HL-60 (cell line): ENCODE data around the gene LRMDA.

Source experiments
- DNase-seq, 2 experiments: peaks; one replicate each; pipeline ENCODE4 v3.0.0-alpha.2; 2010 to 2020; ENCODE audit warnings: low read depth in 1 of 2, low spot score in 1 of 2
- H3K27ac ChIP-seq: fragments of 250-450 bp; sonication (Bioruptor Pico); replicated peaks from 2 replicates; pipeline ENCODE4 v1.5.1; 2020; ENCODE audit warnings: mild to moderate bottlenecking, moderate library complexity
- H3K27me3 ChIP-seq: fragments of 250-450 bp; sonication (Bioruptor Pico); 2 replicates; pipeline ENCODE4 v1.5.1; 2021; ENCODE audit warnings: mild to moderate bottlenecking, moderate library complexity; ENCODE audit not compliant: insufficient read depth, poor library complexity, severe bottlenecking
- H3K4me3 ChIP-seq: replicated peaks from 2 replicates; pipeline ENCODE4 v1.5.1; 2011; ENCODE audit warnings: mild to moderate bottlenecking, control low read depth, low read length; ENCODE audit not compliant: insufficient read depth
- CTCF ChIP-seq: IDR thresholded peaks from one replicate; pipeline ENCODE4 v1.5.1; 2011; ENCODE audit warnings: low read length, control low read depth, inconsistent platforms; ENCODE audit not compliant: insufficient read depth
- GABPA ChIP-seq: IDR thresholded peaks from 2 replicates; pipeline ENCODE4 v1.6.1; 2012; ENCODE audit warnings: low read depth
- POLR2AphosphoS5 ChIP-seq: IDR thresholded peaks from 2 replicates; pipeline ENCODE4 v1.6.1; 2012; ENCODE audit warnings: low read depth
- REST ChIP-seq: IDR thresholded peaks from 2 replicates; pipeline ENCODE4 v1.6.1; 2012; ENCODE audit warnings: low read depth; ENCODE audit not compliant: insufficient replicate concordance
- SPI1 ChIP-seq: IDR thresholded peaks from 2 replicates; pipeline ENCODE4 v1.6.1; 2012; ENCODE audit warnings: low read depth, mild to moderate bottlenecking, borderline replicate concordance

Gene LRMDA

GRCh38 chr10:75492173-75492925 lies 60.9 kb downstream of the LRMDA start:
- peak in 1 of 2 experiments; percentile 30 for DNase-seq

GRCh38 chr10:75493464-75493863 lies 62.0 kb downstream of the LRMDA start:
- H3K27me3 ChIP-seq = no peaks in the 10 kb centered on the region
- no peak overlapping the region for H3K27ac ChIP-seq
- no peak for DNase-seq
- H3K4me3 ChIP-seq = no peak overlapping the region
- no peak for TF ChIP-seq CTCF
- no peak for TF ChIP-seq GABPA
- TF ChIP-seq POLR2AphosphoS5 = no peak
- TF ChIP-seq REST = no peak
- TF ChIP-seq SPI1 = no peak

More at GRCh38 chr10:75492173-75492925, 60.9 kb downstream of the LRMDA start:
- TF ChIP-seq GABPA = no peak
- TF ChIP-seq REST = no peak
- TF ChIP-seq CTCF = no peak
- TF ChIP-seq POLR2AphosphoS5 = no peak
- no peak for TF ChIP-seq SPI1
- Histone ChIP-seq H3K4me3 (no peak overlapping the region), H3K27me3 (no peaks in the 10 kb centered on the region), H3K27ac (no peak overlapping the region; the same call in 1 of the 2 replicates)

- H3K27me3 ChIP-seq = no peaks in the 10 kb centered on the region
- DNase-seq = no peak
- TF ChIP-seq REST = no peak
- no peak overlapping the region for H3K27ac ChIP-seq
- no peak overlapping the region for H3K4me3 ChIP-seq
These were observed 64.2 kb downstream of the LRMDA start for GRCh38 chr10:75495434-75496190.
